K562 treated with DMSO at 1 percent for 48 hours (cell line): ENCODE data around the gene CASP5. TPM values are rescaled to one million over a fixed set of nuclear protein-coding genes. Genes with fewer than 3 reads are reported as not detected.

ENCODE experiments used
- total RNA-seq: library from RNA; unstranded; fragments of 300-600 nt; gene quantifications from 2 replicates; pipeline ENCODE4 v1.2.3, GENCODE V29; 2022; ENCODE audit warnings: low replicate concordance; ENCODE audit errors: extremely low read depth

The CASP5 gene
- total RNA-seq: not detected in 2 replicates

GRCh38 chr11:105023003-105023402 lies at the start of gene CASP5:
Gene CASP5 (minus strand): TSS chr11:105023168. CDS start chr11:105023136, 32 bp downstream.

GRCh38 chr11:105044557-105045524 lies 21.9 kb upstream of the CASP5 start, which contains the start of gene CARD16:
Gene CARD16 (minus strand): TSS chr11:105045335. CDS start chr11:105045297, 38 bp downstream.

GRCh38 chr11:105034813-105035620 lies 12.0 kb upstream of the CASP5 start, which contains the start of gene CASP1:
Gene CASP1 (minus strand): TSS chr11:105035144. CDS start chr11:105035113, 31 bp downstream.

GRCh38 chr11:104968355-104968855 lies 54.6 kb downstream of the CASP5 start, which contains the start of gene CASP4:
Gene CASP4 (minus strand): TSS chr11:104968574. CDS start chr11:104968525, 49 bp downstream.

Other genes with a start within 250 kb of the CASP5 start
- gene CASP12, start 124.7 kb downstream of the CASP5 start, total RNA-seq: not detected in 2 replicates
- gene CASP4, start 54.6 kb downstream of the CASP5 start, total RNA-seq: not detected in 2 replicates
- not detected in 2 replicates for gene CASP1, start 12.0 kb upstream of the CASP5 start, total RNA-seq
- gene CARD16, start 22.2 kb upstream of the CASP5 start, total RNA-seq: not detected in 2 replicates
- not detected in 2 replicates for gene CARD18, start 116.6 kb upstream of the CASP5 start, total RNA-seq